Glomerular endothelial cell (primary cell): ENCODE results near the gene YWHAH. TPM values are rescaled to one million over a fixed set of nuclear protein-coding genes. Genes with fewer than 3 reads are reported as not detected.

ENCODE experiments used
- DNase-seq: peaks from one replicate; pipeline ENCODE4 v3.0.0-alpha.2; 2011; ENCODE audit warnings: low read depth, low spot score; ENCODE audit errors: extremely low read depth
- total RNA-seq: library from RNA; depleted of rRNA; stranded (reverse); fragments of >200 nt; gene quantifications from 2 replicates; pipeline ENCODE4 v1.2.3, GENCODE V29; 2015

YWHAH gene
- total RNA-seq, 1 donor from 2014 or later = 188 TPM

DNA sequence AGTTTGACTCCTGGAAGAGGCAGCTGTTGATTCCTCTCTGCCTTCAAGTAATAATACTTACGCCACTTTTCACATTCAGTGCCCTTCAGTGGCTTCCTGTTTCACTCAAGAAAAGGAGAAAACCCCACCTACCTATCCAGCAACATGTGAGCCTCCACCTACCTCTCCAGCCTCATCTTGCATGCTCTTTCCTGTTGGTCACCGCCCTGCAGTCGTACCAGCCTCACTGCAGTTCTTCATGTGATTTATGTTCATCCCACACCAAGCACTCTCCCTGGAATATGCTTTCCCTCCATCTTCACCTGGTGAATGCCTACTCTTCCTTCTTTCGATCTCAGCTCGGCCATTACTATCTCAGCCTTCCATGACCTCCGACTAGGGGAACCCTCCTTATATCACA is 21.8 kb upstream of the YWHAH start:
- no peak for DNase-seq

DNA sequence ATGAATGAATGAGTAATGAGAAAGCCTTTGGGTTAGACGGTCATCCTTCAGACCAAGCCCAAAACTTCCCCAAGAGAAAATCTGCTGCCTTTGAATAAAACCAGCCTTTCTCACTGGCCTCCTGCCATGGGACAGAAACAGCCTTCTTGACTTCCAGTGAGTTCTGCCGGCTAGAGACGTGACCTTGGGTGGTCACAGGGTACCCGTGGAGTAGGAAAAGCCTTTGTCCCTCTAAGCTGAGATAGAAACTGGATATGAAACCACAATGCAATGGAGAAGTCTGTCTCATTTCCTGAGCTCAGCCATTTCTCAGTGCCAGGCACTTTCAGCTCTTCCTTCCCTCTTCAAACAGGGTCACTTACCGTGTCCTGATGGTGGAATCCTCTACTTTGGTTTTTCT is 21.2 kb upstream of the YWHAH start:
- DNase-seq = no peak

DNA sequence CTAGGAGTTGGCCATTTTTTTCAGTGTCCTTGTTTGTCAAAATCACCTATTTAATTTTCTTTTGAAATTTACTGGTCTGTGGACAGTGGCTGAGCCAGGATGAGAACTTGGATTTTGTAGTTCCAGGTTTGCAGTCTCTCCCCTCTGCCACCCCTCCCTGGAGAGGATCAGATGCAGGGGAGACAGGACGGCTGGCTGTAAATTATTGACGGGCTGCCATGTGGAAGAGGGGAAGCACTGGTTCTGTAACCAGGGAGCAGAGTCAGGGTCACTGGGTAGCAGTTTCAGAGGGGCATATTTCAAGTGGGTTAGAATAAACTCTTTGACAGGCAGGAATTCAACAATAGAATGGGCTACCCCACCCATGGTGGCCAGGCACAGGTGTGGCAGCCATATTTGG is 20.6 kb upstream of the YWHAH start:
- DNase-seq = no peak

DNA sequence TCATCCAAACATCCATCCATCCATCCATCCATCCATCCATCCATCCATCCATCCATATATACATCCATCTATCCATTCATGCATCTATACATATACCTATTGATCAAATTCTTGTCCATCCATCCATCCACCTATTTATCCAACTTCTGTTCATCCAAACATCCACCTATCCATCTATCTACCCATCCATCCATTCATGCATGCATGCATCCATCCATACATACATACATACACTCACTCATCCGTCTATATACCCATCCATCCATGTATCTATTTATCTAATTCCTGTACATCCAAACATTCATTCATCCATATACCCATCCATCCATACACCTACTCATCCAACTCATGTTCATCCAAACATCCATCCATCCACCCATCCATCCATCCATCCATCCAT is 19.3 kb upstream of the YWHAH start:
- DNase-seq = no peak

DNA sequence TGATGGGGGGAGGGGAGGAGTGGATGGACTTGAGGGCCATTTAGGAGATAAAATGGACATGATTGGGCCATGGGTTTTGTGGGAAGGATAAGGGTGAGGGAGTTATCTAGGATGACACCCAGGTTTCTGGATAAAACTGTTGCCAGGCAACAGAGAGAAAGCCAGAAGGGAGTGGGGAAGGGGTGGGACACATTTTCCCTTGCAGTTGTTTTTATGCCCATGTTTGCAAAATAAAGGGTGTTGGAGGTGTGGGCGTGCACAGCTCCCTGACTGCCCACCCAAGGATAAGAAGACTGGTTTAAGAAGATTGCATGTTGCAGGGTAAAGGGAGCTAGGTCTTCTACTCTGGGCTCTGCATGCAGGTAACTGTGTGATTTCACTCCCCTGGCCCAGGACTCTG is 18.3 kb upstream of the YWHAH start:
- no peak for DNase-seq

DNA sequence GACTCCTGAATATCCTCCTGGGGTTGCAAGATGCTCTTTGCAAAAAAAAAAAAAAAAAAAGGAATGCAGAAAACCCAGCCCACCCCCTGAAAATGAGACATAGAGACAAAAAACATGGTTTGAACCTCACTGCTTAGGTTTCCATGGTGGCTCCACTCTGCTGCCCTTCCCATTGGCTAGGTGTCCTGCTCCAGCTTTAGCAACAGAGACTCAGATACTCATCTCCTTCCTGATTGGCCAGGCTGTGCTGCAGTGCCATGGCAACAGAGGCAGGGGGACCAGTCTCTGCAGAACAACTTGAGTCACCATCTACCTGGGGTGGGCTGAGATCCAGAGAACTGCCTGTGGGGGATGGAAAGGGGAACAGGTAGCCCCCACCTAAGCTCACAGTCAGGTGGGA is 17.4 kb upstream of the YWHAH start:
- DNase-seq = no peak

DNA sequence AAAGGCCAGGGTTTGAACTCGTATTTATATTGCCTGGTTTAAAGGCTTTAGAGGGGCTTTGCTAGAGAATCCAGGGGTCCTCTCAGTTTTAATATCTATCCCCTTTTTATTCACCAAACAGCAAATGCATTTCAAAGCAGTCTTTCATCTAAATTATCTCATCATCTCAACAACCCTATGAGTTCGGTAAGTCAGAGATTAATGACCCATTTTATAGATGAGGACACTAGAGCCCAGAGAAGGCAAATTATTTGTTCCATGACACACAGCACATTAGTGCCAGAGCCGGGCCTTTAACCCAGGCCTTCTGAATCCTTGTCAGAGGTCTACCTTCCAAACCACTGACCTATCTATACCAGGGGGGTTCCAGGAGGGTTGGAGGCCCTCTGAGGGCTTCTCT is 16.8 kb upstream of the YWHAH start:
- no peak for DNase-seq

DNA sequence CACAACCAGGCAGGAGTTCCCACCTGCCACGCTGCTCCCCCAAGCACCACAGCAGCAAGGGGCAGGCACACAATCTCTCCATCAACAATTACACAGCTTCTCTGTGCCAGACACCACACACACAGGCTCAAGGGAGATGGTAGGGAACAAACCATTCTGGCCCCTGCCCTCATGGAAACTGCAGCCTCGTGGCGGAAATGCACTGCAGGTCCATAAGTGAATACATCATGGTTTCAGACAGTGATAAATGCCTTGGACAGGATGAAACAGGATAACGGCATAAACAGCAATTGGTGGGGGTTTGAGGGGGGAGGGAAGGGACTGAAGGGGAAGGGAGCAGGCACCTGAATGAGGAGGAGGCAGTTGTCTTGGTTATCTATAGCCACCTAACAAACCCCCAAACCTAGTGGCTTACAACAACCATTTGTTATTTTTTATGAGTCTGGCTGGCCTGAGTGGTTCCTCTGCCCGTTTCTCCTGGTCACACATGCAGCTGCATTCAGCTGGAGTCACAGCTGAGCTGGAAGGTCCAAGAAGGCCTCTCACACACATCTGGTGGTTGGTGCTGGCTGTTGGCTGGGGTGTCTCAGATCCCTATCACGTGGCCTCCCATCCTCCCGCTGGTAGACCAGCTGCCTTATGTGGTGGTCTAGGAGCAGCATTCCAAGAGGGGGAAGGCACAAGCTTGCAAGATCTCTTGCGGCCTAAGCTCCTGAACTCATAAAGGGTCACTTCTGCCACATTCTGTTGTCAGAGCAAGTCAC is 15.0 kb upstream of the YWHAH start:
- DNase-seq = no peak

DNA sequence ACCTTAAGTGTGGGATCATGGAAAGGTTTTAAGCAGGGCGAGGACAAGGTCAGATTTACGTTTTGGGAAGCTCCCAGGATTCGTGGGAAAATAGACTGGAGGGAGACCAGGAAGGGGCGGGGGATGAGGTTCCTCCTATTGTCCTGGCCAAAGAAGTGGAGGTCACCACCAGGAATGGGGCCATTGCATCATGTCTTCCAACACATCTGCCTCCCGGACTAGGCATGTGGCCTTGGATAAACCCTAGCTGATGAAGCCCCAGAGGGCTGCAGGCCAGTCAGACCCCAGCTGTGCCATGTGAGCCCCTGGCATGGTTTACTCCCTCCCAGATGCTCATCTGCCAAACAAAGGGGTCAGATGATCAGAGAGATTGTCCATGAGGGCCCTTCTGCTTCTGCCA is 11.5 kb upstream of the YWHAH start:
- DNase-seq = no peak

DNA sequence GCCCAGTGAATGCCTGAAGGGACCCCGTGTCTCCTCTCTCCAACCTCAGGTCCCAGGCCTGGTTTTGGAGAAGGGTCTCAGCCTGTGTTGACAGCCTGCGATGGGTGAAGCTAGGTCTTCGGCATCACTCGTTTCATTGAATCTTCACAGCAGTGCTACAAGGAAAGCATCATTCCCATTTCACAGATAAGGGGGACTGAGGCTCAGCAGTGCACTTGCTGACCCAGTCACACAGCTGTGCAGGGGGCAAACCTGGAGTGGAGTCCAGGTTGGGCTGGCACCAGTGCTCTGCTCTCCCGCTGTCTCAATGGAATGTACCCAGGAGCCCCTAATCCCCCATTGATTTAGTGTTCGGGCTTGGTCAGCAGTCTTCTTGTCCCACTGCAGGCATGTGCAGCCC is 10.9 kb upstream of the YWHAH start:
- DNase-seq = no peak

DNA sequence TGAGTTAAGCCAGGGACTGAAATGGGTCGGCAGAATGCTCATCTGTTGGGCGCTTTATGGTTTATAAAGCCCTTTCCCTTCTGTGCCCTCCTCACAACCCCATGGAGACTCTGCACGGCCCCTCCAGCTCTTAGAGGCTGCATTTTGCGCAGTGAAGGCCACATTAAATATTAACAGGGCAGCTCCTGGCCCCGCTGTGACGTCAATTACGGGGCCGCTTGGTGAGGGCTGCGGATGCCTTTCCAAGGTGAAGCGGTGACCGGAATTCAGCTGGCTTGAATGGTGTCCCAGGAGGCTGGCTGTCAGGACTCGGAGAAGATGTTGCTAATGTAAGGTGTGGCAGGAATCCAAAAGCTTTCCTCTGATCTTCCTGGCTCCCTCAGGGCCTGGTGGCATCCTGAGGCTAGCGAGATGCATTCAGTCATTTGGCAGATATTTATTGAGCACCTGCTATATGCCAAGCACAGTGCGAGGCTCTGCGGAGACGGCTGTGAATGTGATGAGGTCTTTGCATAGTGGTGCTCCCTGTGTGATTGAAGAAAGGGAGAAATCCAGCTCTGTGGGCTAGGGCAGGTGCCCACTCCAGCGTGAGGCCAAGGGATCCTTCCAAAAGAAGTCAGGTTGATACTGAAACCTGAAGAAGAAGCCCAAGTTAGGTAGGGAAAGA is 10.4 kb upstream of the YWHAH start:
- no peak for DNase-seq

DNA sequence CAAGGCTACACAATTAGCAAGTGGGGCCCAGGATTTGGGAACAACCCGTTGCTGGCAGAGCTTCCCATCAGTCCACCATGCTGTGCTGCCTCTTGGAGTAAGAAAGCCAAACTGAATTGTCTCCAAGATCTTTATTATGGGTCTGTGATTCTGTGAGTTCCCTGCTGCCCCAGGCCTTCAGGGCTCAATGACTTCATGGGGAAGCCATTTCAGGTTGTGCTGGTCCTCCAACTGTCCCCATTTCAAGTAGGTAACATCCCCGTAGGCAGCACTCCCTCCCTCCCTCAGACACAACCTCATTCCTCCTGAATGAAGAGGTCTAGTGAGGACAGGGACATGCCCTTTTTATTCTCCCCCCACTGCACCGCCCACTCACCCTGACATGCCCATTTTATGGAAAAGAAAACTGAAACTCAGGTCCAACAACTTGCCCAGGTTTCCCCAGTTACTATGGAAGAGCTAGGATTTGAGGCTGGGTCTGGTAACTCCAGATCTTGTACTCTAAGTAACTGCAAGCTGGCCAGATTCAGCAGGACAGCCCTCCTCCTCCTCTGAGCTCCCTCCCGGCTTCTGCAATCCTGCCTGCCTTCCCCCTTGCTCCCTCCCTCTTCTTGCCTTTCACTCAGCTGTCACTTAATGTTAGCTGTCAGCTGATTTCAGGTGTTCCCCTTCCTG is 8.2 kb upstream of the YWHAH start:
- DNase-seq = no peak

DNA sequence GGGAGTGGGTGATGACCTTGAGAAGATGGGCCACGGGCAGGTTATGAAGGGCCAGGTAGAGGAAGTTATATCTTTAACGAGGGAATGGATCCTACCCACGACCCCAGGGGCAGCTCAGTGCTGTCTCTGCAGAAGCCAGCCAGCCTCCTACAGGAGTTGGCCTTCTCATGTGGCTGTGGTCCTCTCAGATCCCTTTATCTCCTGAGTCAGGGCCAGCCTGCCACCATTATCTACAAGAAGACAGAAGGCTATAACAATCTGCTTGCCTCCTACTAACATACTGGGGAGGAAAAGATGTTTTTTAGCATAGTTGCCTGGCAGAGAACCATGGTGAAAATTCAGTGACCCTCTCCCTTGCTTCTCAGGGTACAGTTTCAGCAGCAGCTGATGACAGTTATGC is 7.0 kb upstream of the YWHAH start:
- no peak for DNase-seq

DNA sequence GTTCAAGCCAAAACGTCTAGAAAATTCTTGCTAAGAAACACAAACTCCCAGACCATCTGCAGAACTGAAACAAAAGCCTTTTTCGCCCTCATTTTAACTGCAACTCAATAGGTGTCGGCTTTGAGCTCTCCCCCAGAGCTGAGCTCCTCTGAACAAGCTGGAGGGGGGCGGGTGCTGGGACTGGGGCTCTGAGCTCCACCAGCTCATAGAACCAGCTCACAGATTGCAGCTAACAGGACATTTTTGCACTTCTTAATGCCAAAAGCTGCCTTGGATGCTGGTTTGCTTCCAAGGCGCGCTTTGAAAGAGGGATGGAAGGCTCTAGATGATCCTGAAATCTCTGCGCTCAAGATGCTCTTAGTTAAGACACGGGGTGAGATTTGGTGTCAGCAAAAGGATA is 6.0 kb upstream of the YWHAH start:
- no peak for DNase-seq

DNA sequence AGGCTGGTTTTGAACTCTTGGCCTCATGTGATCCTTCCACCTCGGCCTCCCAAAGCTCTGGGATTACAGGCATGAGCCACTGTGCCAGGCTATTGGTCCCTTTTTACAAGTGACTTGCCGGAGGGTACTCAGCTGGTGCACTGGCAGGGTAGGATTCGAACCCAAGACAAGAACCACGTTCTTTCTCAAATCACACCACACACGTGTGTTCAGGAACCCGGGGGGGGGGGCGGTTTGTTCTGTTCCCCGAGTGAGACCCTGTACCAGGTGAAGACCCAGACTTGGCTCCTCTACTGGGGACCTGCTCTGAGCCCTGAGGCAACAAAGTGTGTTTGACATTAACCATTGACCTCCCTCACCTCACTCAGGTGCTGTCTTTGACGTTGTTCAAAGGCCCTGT is 3.8 kb upstream of the YWHAH start:
- DNase-seq = no peak

DNA sequence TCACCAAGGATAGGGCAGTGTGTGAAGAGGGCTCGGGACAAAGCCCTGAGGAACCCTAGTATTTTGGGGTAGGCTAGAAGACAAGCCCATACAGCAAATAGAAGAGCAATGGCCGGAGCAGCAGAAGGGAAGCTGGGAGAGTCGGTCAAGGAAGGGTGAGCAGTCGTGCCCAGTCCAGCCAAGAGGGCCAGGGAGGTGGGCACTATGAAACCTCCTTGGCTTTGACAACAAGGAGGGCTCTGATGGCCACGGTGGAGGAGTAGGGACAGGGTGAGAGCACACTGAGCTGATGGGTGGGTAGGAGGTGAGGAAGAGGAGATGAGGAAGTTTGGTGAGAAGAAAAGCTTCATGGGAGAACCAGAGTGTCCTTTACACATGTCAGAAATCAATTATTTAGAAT is 2.2 kb upstream of the YWHAH start:
- no peak for DNase-seq

DNA sequence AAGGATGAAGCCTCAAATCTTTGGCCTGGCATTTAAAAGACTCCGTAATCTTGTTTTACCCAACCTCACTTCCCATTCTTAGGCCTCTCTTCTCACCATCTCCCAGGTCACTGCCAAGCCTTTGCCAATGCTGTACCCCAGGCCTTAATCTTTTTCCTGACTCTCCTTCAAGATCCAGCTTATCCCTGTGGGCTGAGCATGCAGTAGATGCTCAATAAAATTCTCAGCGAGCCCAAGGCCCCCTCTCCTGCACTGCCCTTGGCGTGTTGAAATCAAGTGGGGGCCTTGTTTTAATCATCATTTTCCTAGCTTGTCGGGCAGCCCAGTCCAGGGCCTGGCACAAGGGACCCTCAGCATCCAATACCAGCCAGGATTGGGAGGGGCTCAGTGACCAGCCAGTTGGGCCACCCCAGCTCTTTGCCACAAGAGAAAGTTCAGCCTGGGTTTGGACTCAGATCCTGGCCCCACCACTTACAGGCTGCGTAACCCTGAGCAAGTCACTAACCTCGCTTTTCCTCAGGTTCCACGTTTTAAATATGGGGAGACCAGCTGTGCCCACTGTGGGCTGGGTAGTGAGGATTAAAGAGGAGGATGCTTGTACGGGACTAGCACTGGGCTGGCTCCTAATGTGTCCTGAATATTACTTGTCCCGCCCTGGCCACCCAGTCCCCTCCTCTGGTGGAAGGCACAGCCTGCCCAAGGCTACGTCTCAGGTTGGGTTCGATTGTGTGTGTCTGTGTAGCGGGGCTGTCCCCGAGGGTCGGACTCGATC is 943 bp upstream of the YWHAH start:
- DNase-seq = no peak

DNA sequence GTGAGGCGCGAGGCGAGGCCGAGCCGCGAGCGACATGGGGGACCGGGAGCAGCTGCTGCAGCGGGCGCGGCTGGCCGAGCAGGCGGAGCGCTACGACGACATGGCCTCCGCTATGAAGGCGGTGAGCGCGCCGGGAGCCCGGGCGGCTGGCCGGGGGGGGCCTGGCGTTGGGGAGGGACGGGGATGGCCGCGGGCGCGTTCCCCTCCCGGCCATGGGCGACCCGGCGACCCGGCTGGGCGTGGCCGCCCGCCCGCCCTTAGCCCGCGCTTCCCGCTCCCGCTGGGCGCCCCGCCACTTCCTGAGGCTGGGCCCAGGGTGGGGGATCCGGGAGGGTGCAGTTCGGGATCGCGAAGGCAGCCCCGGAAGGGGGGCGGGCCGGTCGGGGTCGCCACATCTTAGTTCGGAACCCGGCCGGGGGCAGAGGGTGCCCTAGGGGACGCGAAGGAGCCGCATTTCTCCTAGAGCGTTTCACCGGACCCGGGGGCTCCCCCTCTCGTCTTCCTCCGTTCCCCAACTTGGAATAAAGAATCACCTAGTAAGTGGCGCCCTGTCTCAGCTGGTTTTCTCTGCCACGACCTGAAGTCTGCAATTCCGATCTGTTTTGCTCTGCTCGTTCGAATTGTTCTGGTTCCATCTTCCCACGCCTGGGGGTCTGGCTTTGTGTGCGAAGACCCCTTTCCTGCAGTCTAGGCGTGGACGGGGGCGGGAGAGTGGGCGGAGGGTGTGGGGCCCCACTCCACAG is 536 bp downstream of the YWHAH start:
- DNase-seq = no peak

DNA sequence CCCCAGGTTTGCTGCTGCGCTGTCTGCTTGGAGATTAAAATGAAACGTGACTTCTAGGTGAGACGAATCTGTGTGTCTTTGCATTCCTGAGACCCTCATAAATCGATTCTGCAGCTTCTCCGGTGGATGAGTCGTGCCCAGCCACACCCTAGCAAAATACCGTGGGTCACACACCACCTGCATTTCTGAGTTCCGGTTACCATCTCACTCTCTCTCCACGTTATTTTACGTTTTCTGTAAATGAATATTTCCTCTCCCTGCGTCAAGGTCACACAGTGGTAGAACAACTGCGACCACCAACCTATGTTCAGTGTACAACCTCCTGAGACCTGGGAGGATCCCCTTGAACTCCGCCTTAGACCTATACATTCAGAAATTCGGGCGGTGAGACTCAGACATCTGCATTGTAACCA is 1.1 kb downstream of the YWHAH start:
- DNase-seq = no peak

DNA sequence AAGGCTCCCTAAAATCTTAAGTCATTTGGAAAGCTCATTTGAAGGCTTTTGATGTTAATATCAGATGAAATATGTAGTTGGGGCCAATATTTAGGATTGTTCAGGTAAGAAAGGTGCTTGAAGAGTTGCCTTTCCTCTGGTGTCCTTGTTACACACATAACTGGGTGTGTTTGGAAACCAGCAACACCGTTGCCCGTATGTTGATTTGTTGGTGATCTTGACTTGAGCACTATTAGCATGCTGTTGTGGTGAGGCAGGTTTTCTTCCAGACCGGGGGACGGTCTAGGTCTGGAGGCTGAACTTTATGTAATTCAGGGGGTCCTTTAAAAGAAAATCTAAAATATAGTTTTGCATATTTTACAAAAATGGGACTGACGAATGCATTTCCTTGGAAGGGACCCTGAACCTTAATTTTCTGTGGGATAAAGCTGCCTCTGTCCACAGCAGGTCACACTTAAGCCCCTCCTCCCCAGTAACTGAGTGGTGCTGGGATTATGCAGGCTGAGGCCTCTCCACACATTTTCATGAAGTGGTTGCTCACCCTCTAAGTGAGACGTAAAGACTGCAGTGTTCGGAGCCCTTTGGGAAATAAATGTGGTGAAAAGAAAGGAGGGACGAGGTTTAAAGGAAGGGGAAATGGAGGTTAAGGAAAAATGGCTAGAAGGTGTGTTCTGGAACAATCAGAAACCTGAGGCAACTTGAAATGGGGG is 1.8 kb downstream of the YWHAH start:
- DNase-seq = no peak
